Mucosa of gallbladder (tissue), 1 donor: ENCODE data around the gene ZFAND3. TPM values are rescaled to one million over a fixed set of nuclear protein-coding genes. Genes with fewer than 3 reads are reported as not detected.
A peak's percentile ranks its signal among the peaks of the same experiment; 100 is the strongest.
"Not testable (repeated sequence)": the region's sequence is repeated elsewhere in the genome, so short reads cannot be mapped to it uniquely, and the experiment has no call there.

Source experiments
- DNase-seq: peaks from one replicate; pipeline ENCODE4 v3.0.0-alpha.2; 2020; ENCODE audit warnings: low spot score
- total RNA-seq: library from RNA; stranded (reverse); gene quantifications from one replicate; pipeline ENCODE4 v1.2.1, GENCODE V29; 2021
- donor health status: DM: no; HTN: no; CAD: no.

ZFAND3 gene
- total RNA-seq, 1 donor from 2014 or later = 105 TPM

GRCh38 chr6:38091613-38092012, 272.1 kb downstream of the ZFAND3 start:
- DNase-seq = no peak

GRCh38 chr6:38092465-38092864, 272.9 kb downstream of the ZFAND3 start:
- DNase-seq = no peak

GRCh38 chr6:38092964-38093363, 273.4 kb downstream of the ZFAND3 start:
- DNase-seq = no peak

GRCh38 chr6:38095054-38095453, 275.5 kb downstream of the ZFAND3 start:
- DNase-seq = no peak

- DNase-seq = no peak
These were observed 279.7 kb downstream of the ZFAND3 start for GRCh38 chr6:38099221-38099620.

- DNase-seq = no peak
These were observed 280.9 kb downstream of the ZFAND3 start for GRCh38 chr6:38100380-38100779.

- DNase-seq = no peak
These were observed 284.4 kb downstream of the ZFAND3 start for GRCh38 chr6:38103921-38104320.

- no peak for DNase-seq
These were observed 285.5 kb downstream of the ZFAND3 start for GRCh38 chr6:38105066-38105465.

GRCh38 chr6:38107073-38107472, 287.5 kb downstream of the ZFAND3 start:
- DNase-seq = no peak

GRCh38 chr6:38110481-38110971, 291.0 kb downstream of the ZFAND3 start:
- no peak for DNase-seq

- DNase-seq = no peak
These were observed 292.7 kb downstream of the ZFAND3 start for GRCh38 chr6:38112181-38112580.

GRCh38 chr6:38113825-38114576, 294.5 kb downstream of the ZFAND3 start:
- DNase-seq = no peak

GRCh38 chr6:38114976-38115625, 295.6 kb downstream of the ZFAND3 start:
- no peak for DNase-seq

GRCh38 chr6:38115626-38116008, 296.1 kb downstream of the ZFAND3 start:
- DNase-seq = no peak

GRCh38 chr6:38116248-38116647, 296.7 kb downstream of the ZFAND3 start:
- DNase-seq = no peak

- DNase-seq = no peak
These were observed 297.8 kb downstream of the ZFAND3 start for GRCh38 chr6:38117281-38117680.

- DNase-seq = no peak
These were observed 299.4 kb downstream of the ZFAND3 start for GRCh38 chr6:38118791-38119365.

- no peak for DNase-seq
These were observed 300.0 kb downstream of the ZFAND3 start for GRCh38 chr6:38119516-38119915.

- DNase-seq = not testable (repeated sequence)
These were observed 304.8 kb downstream of the ZFAND3 start for GRCh38 chr6:38124224-38124926.

- no peak for DNase-seq
These were observed 307.8 kb downstream of the ZFAND3 start for GRCh38 chr6:38127284-38127683.

GRCh38 chr6:38131527-38131965, 312.0 kb downstream of the ZFAND3 start:
- DNase-seq = peak; percentile 29
